ENCODE results near the gene SLC35F4. TPM values are rescaled to one million over a fixed set of nuclear protein-coding genes. Genes with fewer than 3 reads are reported as not detected.

The SLC35F4 gene
- total and polyA plus RNA-seq, 2 of the 4 experiments (the other 2 are of a cell fraction) = not detected

- Histone ChIP-seq H2BK15ac (ENCODE audit: low read depth, low read length) (no peak overlapping the region), H2BK20ac (ENCODE audit: low read depth, low read length) (no peak overlapping the region), H3K23ac (ENCODE audit: low read depth, low read length) (no peak overlapping the region), H3K36me3 (ENCODE audit: control insufficient read depth, insufficient read depth, low read length) (no peaks in the 10 kb centered on the region), H2BK5ac (ENCODE audit: low read depth, low read length, poor library complexity, severe bottlenecking) (no peak overlapping the region), H3K4ac (ENCODE audit: low read depth, low read length) (no peak overlapping the region), H2BK120ac (ENCODE audit: low read depth, low read length) (no peak overlapping the region), H3K9ac (ENCODE audit: low read depth, low read length) (no peak overlapping the region), H3K4me2 (ENCODE audit: low read depth, low read length) (no peak overlapping the region), H4K8ac (ENCODE audit: low read depth in 2 of 2, low read length in 2 of 2) (no peak overlapping the region), H3K9me1 (ENCODE audit: insufficient read depth, low read length) (no peaks in the 10 kb centered on the region), H2AK5ac (ENCODE audit: low read depth, low read length) (no peak overlapping the region), H3K27ac (ENCODE audit: insufficient read depth, low read length) (no peak overlapping the region), H3K27me3 (ENCODE audit: control insufficient read depth, insufficient read depth, low read length) (no peaks in the 10 kb centered on the region), H3K4me3 (ENCODE audit: insufficient read depth, low read depth, low read length) (no peak overlapping the region), H3K79me1 (ENCODE audit: low read depth in 1 of 2, low read length in 2 of 2) (no peaks in the 10 kb centered on the region), H4K20me1 (ENCODE audit: insufficient read depth, low read length) (no peaks in the 10 kb centered on the region), H3K4me1 (ENCODE audit: control insufficient read depth, insufficient read depth, low read length) (no peaks in the 10 kb centered on the region), H2AK9ac (replicated peaks; ENCODE audit: low read depth, low read length, poor library complexity) (no peak overlapping the region), H2AFZ (replicated peaks; ENCODE audit: low read length, poor library complexity) (no peak overlapping the region), H3K9me3 (ENCODE audit: control insufficient read depth, insufficient read depth, low read length) (peaks cover 1% of the 10 kb centered on the region; the same call in 1 of the 2 replicates), H4K91ac (ENCODE audit: insufficient read depth, low read depth, low read length) (no peak overlapping the region), H3K18ac (ENCODE audit: low read depth, low read length) (no peak overlapping the region), H4K5ac (ENCODE audit: low read depth, low read length) (no peak overlapping the region), H3K56ac (ENCODE audit: extremely low read depth, insufficient read depth, low read length) (no peak overlapping the region), H3K14ac (replicated peaks; ENCODE audit: low read depth, low read length) (no peak overlapping the region)
- no TSS peak for BruUV-seq (replicated peaks)
- no peak for TF ChIP-seq SMC3 (IDR thresholded peaks at IDR 0.05; ENCODE audit: low read depth, low read length)
- TF ChIP-seq RAD21 (IDR thresholded peaks at IDR 0.05; ENCODE audit: low read length) = no peak
- no peak for TF ChIP-seq POLR2A (IDR thresholded peaks at IDR 0.05; ENCODE audit: low read depth, low read length)
- no peak for TF ChIP-seq ELK1 (IDR thresholded peaks at IDR 0.05; ENCODE audit: borderline replicate concordance, low read depth, low read length)
- peak; percentile 71 for TF ChIP-seq CEBPB (IDR thresholded peaks at IDR 0.05; ENCODE audit: low read depth, low read length)
- no peak for TF ChIP-seq CHD1 (IDR thresholded peaks at IDR 0.05; ENCODE audit: low read depth, low read length)
- TF ChIP-seq BHLHE40 (IDR thresholded peaks at IDR 0.05; ENCODE audit: low read depth, low read length) = no peak
- DNase-seq (no peak), ATAC-seq (ENCODE audit: low read depth) (no peak)
- ChIA-PET CTCF (no interaction called here), POLR2A (ENCODE audit: unreplicated experiment) (no interaction called here)
- dilution Hi-C loops (cut with HindIII; ENCODE audit: low sequenced_read_pairs, unreplicated experiment) (no loop called here), in situ Hi-C loops (cut with MboI; ENCODE audit: low sequenced_read_pairs) (no loop called here), intact Hi-C loops (cut with micrococcal nuclease) (no loop called here)
- no CpG with 5 or more reads among the region's 1 CpG for WGBS, 2 experiments (ENCODE audit: extremely low coverage in 2 of 2, insufficient read length in 1 of 2)
Observed at GRCh38 chr14:57641776-57642175, 224.1 kb downstream of the SLC35F4 start.
